IPS-15b (cell line): ENCODE results near the gene IER3IP1.
"Not testable (repeated sequence)": the region's sequence is repeated elsewhere in the genome, so short reads cannot be mapped to it uniquely, and the experiment has no call there.

Experiments used
- H3K27me3 ChIP-seq: one replicate; pipeline ENCODE4 v1.6.1; 2013; ENCODE audit warnings: low read length; ENCODE audit not compliant: control insufficient read depth, insufficient read depth
- H3K36me3 ChIP-seq: one replicate; pipeline ENCODE4 v1.6.1; 2013; ENCODE audit warnings: low read length; ENCODE audit not compliant: control insufficient read depth, insufficient read depth
- H3K4me1 ChIP-seq: one replicate; pipeline ENCODE4 v1.6.1; 2013; ENCODE audit warnings: mild to moderate bottlenecking, low read length; ENCODE audit not compliant: control insufficient read depth, insufficient read depth
- H3K4me3 ChIP-seq: one replicate; pipeline ENCODE4 v1.5.1; 2013; ENCODE audit warnings: low read depth, low read length
- H3K9ac ChIP-seq: one replicate; pipeline ENCODE4 v1.6.1; 2013; ENCODE audit warnings: low read depth, mild to moderate bottlenecking, low read length
- H3K9me3 ChIP-seq: one replicate; pipeline ENCODE4 v1.6.1; 2013; ENCODE audit warnings: mild to moderate bottlenecking, low read length; ENCODE audit not compliant: control insufficient read depth, insufficient read depth

IER3IP1 gene

GRCh38 chr18:47180765-47181164, 4.6 kb upstream of the IER3IP1 start:
- Histone ChIP-seq H3K9ac (no peak overlapping the region), H3K36me3 (no peaks in the 10 kb centered on the region), H3K4me1 (no peaks in the 10 kb centered on the region), H3K27me3 (peaks cover 4% of the 10 kb centered on the region), H3K4me3 (no peak overlapping the region), H3K9me3 (peaks cover 5% of the 10 kb centered on the region)

GRCh38 chr18:47179520-47179919, 3.4 kb upstream of the IER3IP1 start:
- H3K27me3 ChIP-seq = peaks cover 4% of the 10 kb centered on the region
- no peaks in the 10 kb centered on the region for H3K9me3 ChIP-seq
- no peak overlapping the region for H3K9ac ChIP-seq
- no peaks in the 10 kb centered on the region for H3K36me3 ChIP-seq
- H3K4me1 ChIP-seq = peaks cover 4% of the 10 kb centered on the region
- no peak overlapping the region for H3K4me3 ChIP-seq

GRCh38 chr18:47175283-47175897, 774 bp downstream of the IER3IP1 start:
- Histone ChIP-seq H3K27me3 (no peaks in the 10 kb centered on the region), H3K36me3 (no peaks in the 10 kb centered on the region), H3K4me1 (peaks cover 5% of the 10 kb centered on the region), H3K4me3 (peak overlapping the region; percentile 60), H3K9ac (peak overlapping the region; percentile 89), H3K9me3 (no peaks in the 10 kb centered on the region)

GRCh38 chr18:47174545-47175116, 1.5 kb downstream of the IER3IP1 start:
- Histone ChIP-seq H3K9ac (no peak overlapping the region), H3K4me3 (peak overlapping the region; percentile 60)

GRCh38 chr18:47172476-47172875, 3.7 kb downstream of the IER3IP1 start:
- H3K9me3 ChIP-seq = no peaks in the 10 kb centered on the region
- H3K9ac ChIP-seq = no peak overlapping the region
- no peak overlapping the region for H3K4me3 ChIP-seq
- no peaks in the 10 kb centered on the region for H3K36me3 ChIP-seq
- no peaks in the 10 kb centered on the region for H3K27me3 ChIP-seq
- peaks cover 5% of the 10 kb centered on the region for H3K4me1 ChIP-seq

More at GRCh38 chr18:47174545-47175116, 1.5 kb downstream of the IER3IP1 start:
- no peaks in the 10 kb centered on the region for H3K36me3 ChIP-seq
- H3K9me3 ChIP-seq = no peaks in the 10 kb centered on the region
- H3K27me3 ChIP-seq = no peaks in the 10 kb centered on the region
- peaks cover 5% of the 10 kb centered on the region for H3K4me1 ChIP-seq

- Histone ChIP-seq H3K36me3 (no peaks in the 10 kb centered on the region), H3K4me3 (no peak overlapping the region), H3K9me3 (no peaks in the 10 kb centered on the region), H3K9ac (no peak overlapping the region), H3K27me3 (no peaks in the 10 kb centered on the region), H3K4me1 (no peaks in the 10 kb centered on the region)
Observed at GRCh38 chr18:47168913-47169312, 7.3 kb downstream of the IER3IP1 start.

GRCh38 chr18:47168509-47168908, 7.7 kb downstream of the IER3IP1 start:
- Histone ChIP-seq H3K9me3 (no peaks in the 10 kb centered on the region), H3K4me3 (no peak overlapping the region), H3K4me1 (no peaks in the 10 kb centered on the region), H3K27me3 (no peaks in the 10 kb centered on the region), H3K36me3 (no peaks in the 10 kb centered on the region), H3K9ac (no peak overlapping the region)

GRCh38 chr18:47166294-47166693, 9.9 kb downstream of the IER3IP1 start:
- Histone ChIP-seq H3K4me3 (no peak overlapping the region), H3K9ac (no peak overlapping the region), H3K27me3 (no peaks in the 10 kb centered on the region), H3K4me1 (no peaks in the 10 kb centered on the region), H3K9me3 (no peaks in the 10 kb centered on the region), H3K36me3 (no peaks in the 10 kb centered on the region)

- Histone ChIP-seq H3K4me3 (no peak overlapping the region), H3K27me3 (no peaks in the 10 kb centered on the region), H3K9me3 (no peaks in the 10 kb centered on the region), H3K4me1 (peaks cover 5% of the 10 kb centered on the region), H3K9ac (no peak overlapping the region), H3K36me3 (no peaks in the 10 kb centered on the region)
Observed at GRCh38 chr18:47163241-47163640, 12.9 kb downstream of the IER3IP1 start.

GRCh38 chr18:47160256-47160655, 15.9 kb downstream of the IER3IP1 start:
- no peak overlapping the region for H3K4me3 ChIP-seq
- no peak overlapping the region for H3K9ac ChIP-seq
- H3K4me1 ChIP-seq = peaks cover 5% of the 10 kb centered on the region
- H3K36me3 ChIP-seq = no peaks in the 10 kb centered on the region
- no peaks in the 10 kb centered on the region for H3K27me3 ChIP-seq
- H3K9me3 ChIP-seq = no peaks in the 10 kb centered on the region

GRCh38 chr18:47158404-47158803, 17.8 kb downstream of the IER3IP1 start:
- not testable (repeated sequence) for H3K9ac ChIP-seq, H3K4me3 ChIP-seq, H3K27me3 ChIP-seq, H3K9me3 ChIP-seq, H3K36me3 ChIP-seq, H3K4me1 ChIP-seq

- Histone ChIP-seq H3K9me3 (no peaks in the 10 kb centered on the region), H3K4me3 (peak overlapping the region; percentile 57), H3K36me3 (no peaks in the 10 kb centered on the region), H3K27me3 (no peaks in the 10 kb centered on the region), H3K4me1 (peaks cover 2% of the 10 kb centered on the region), H3K9ac (peak overlapping the region; percentile 29)
Observed at GRCh38 chr18:47151439-47151838, 24.7 kb downstream of the IER3IP1 start.
